Measurements from ENCODE around the gene CAD.

- TF ChIP-seq CTCF (conservative IDR thresholded peaks at IDR 0.05) (no peak), EZH2 (IDR thresholded peaks at IDR 0.05; ENCODE audit: low read depth) (no peak)
Observed at GRCh38 chr2:27245626-27246025, 28.5 kb downstream of the CAD start.
